ENCODE measurements around the gene RNGTT. TPM values are rescaled to one million over a fixed set of nuclear protein-coding genes. Genes with fewer than 3 reads are reported as not detected.
A peak's percentile ranks its signal among the peaks of the same experiment; 100 is the strongest.
"Not testable (repeated sequence)": the region's sequence is repeated elsewhere in the genome, so short reads cannot be mapped to it uniquely, and the experiment has no call there.

Gene RNGTT
- total and polyA plus RNA-seq, 4 donors = 4.1 to 15.5 (median 9.9) TPM

DNA sequence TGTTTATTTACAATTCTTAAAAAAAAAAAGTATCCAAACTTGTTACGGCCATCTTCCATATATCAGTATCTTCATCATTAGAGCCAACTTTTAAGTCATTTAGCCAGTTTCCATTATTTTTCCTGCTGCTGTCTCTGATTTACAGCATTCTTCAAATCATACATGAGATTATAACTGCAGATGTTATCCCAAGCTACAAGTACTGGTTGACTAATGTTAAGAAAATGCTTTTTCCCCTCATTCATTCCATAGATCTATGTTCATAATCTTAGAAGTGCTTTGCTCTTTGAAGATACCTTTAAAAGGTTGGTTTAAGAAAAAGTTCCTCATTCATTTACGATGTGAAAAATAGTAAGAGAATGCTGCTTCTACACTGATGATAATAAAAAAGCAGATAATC lies 158.7 kb downstream of the RNGTT start:
- Histone ChIP-seq H3K9me3 (ENCODE audit: control insufficient read depth, low read length) (no peaks in the 10 kb centered on the region), H3K27me3 (ENCODE audit: control insufficient read depth in 1 of 2, insufficient read depth in 2 of 2, low read length in 1 of 2) (no peaks in the 10 kb centered on the region), H3K4me3 (ENCODE audit: low read length in 2 of 2) (no peak overlapping the region), H3K36me3 (ENCODE audit: control insufficient read depth in 1 of 2, insufficient read depth in 2 of 2, low read length in 1 of 2) (no peaks in the 10 kb centered on the region), H3K4me1 (ENCODE audit: control insufficient read depth in 1 of 2, insufficient read depth in 2 of 2, low read length in 2 of 2) (peaks cover 0 to 8% of the 10 kb centered on the region in 2 donors), H3K27ac (ENCODE audit: low read depth in 1 of 2, low read length in 2 of 2) (no peak overlapping the region)
- no peak for DNase-seq
- whole genome bisulfite sequencing, 2 donors = 83 to 85% methylated on average over 2 of the region's 2 CpGs
- intact Hi-C loops (cut with DNase I) = no loop called here
- ATAC-seq (ENCODE audit: low FRiP score) = no peak

DNA sequence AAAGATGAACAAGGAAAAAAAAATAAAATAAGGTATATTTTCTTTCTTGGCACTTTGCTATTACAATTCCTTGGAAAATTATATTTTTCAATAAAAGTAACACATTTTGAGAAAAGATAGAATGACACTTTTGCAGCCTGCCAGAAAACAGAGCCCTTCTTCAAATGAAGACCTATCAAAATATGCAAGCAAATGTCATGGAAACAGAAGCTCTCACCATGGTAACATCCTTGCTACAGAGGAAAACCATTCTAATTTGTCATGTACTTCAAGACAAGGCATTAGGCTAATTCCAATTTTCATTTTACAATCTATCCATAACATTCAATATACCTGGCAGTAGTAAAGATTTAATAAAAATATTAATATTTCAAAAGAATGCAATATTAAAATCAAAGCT lies 177.9 kb downstream of the RNGTT start:
- Histone ChIP-seq H3K27me3 (ENCODE audit: control insufficient read depth in 1 of 2, insufficient read depth in 2 of 2, low read length in 1 of 2) (no peaks in the 10 kb centered on the region), H3K27ac (ENCODE audit: low read depth in 1 of 2, low read length in 2 of 2) (no peak overlapping the region), H3K36me3 (ENCODE audit: control insufficient read depth in 1 of 2, insufficient read depth in 2 of 2, low read length in 1 of 2) (no peaks in the 10 kb centered on the region), H3K4me1 (ENCODE audit: control insufficient read depth in 1 of 2, insufficient read depth in 2 of 2, low read length in 2 of 2) (no peaks in the 10 kb centered on the region), H3K4me3 (ENCODE audit: low read length in 2 of 2) (no peak overlapping the region), H3K9me3 (ENCODE audit: control insufficient read depth, low read length) (no peaks in the 10 kb centered on the region)
- DNase-seq (no peak), ATAC-seq (ENCODE audit: low FRiP score) (no peak)
- intact Hi-C loops (cut with DNase I) = loop anchor here in 1 of 2 donors (10.0 kb wide), 1 partner anchor 89 kb away; no protein-coding TSS in a partner anchor

DNA sequence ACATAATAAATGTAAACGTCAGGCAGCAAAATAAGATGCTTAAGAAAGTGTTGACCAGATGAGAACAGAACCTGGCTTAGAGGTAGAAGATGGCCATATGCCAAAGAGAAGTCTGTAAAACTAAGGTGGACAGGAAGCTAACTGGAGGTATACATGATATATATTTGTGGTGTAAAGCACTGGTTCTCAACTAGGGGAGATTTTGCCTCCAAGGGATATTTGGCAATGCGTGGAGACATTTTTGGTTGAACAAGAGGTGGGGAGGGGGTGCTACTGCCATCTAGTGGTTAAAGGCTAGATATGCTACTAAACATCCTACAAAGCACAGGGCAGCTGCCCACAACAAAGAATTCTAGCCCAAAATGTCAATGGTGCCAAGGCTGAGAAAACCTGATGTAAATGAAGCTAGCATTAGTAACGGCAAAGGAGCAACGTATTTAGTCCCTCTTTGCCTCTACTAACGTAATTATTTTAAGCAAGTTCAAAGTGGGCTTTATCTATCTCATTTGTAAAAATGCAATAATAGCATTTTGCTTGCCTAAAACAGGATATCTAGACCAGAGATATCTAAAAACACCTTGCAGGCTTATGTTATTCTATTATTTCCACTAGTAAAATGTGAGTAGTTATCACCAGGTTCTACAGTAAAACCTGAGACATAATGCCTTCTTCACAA lies 182.6 kb downstream of the RNGTT start:
- intact Hi-C loops (cut with DNase I) = loop anchor here (2.0 to 10.0 kb wide), 3 partner anchors 94 to 852 kb away; no protein-coding TSS in a partner anchor
- ATAC-seq (ENCODE audit: low FRiP score) = peak; percentile 82
- Histone ChIP-seq H3K4me3 (ENCODE audit: low read length in 2 of 2) (no peak overlapping the region), H3K9me3 (ENCODE audit: control insufficient read depth, low read length) (no peaks in the 10 kb centered on the region), H3K27me3 (ENCODE audit: control insufficient read depth in 1 of 2, insufficient read depth in 2 of 2, low read length in 1 of 2) (no peaks in the 10 kb centered on the region), H3K36me3 (ENCODE audit: control insufficient read depth in 1 of 2, insufficient read depth in 2 of 2, low read length in 1 of 2) (no peaks in the 10 kb centered on the region), H3K27ac (ENCODE audit: low read depth in 1 of 2, low read length in 2 of 2) (no peak overlapping the region), H3K4me1 (ENCODE audit: control insufficient read depth in 1 of 2, insufficient read depth in 2 of 2, low read length in 2 of 2) (no peaks in the 10 kb centered on the region)
- 24 to 27% methylated on average over 5 of the region's 5 CpGs for WGBS, 2 donors
- no peak for DNase-seq

DNA sequence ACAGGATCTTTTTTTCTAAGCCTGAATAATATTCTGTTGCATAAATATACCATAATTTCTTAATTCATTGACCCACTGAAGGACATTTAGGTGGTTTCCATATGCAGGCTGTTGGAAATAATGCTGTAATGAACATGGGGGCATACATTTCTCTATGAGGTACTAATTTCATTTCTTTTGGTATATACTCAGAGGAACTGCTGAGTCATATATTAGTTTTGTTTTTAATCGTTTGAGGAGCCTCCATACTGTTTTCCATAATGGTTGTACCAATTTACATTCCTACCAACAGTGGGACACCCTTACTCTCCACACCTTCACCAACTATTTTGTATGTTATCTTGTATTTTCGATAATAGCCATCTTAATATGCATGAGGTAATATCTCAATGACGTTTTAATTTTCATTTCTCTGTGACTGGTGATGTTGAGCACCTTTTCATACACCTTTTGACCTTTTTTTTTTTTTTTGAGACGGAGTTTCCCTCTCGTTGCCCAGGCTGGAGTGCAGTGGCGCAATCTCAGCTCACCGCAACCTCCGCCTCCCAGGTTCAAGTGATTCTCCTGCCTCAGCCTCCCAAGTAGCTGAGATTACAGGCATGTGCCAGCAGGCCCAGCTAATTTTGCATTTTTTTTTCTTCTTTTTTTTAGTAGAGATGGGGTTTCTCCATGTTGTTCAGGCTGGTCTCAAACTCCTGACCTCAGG lies 187.4 kb downstream of the RNGTT start:
- ATAC-seq (ENCODE audit: low FRiP score) (no peak), DNase-seq (no peak)
- no peak overlapping the region for H3K4me3 ChIP-seq (ENCODE audit: low read length in 2 of 2)
- WGBS, 2 donors = 95 to 96% methylated on average over 8 of the region's 8 CpGs
- intact Hi-C loops (cut with DNase I) = no loop called here
- H3K36me3 ChIP-seq (ENCODE audit: control insufficient read depth in 1 of 2, insufficient read depth in 2 of 2, low read length in 1 of 2) = no peaks in the 10 kb centered on the region
- no peaks in the 10 kb centered on the region for H3K27me3 ChIP-seq (ENCODE audit: control insufficient read depth in 1 of 2, insufficient read depth in 2 of 2, low read length in 1 of 2)
- H3K27ac ChIP-seq (ENCODE audit: low read depth in 1 of 2, low read length in 2 of 2) = no peak overlapping the region
- no peaks in the 10 kb centered on the region for H3K9me3 ChIP-seq (ENCODE audit: control insufficient read depth, low read length)
- no peaks in the 10 kb centered on the region for H3K4me1 ChIP-seq (ENCODE audit: control insufficient read depth in 1 of 2, insufficient read depth in 2 of 2, low read length in 2 of 2)

DNA sequence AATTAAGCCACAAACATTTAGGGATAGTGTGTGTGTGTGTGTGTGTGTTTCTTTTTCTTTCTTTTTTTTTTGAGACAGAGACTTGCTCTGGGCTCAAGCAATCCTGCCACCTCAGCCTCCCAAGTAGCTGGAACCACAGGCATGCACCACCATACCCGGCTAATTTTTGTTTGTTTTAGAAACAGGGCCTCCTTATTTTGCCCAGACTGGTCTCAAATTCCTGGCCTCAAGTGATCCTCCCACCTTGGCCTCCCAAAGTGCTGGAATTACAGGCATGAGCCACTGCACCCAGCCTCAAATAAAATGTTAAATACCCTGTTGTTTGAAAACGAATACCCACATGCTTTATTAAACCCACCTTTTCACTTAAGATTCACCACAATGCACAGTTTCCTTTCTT lies 195.3 kb downstream of the RNGTT start:
- DNase-seq; H3K4me3 ChIP-seq (ENCODE audit: low read length in 2 of 2); ATAC-seq (ENCODE audit: low FRiP score); H3K27me3 ChIP-seq (ENCODE audit: control insufficient read depth in 1 of 2, insufficient read depth in 2 of 2, low read length in 1 of 2); H3K27ac ChIP-seq (ENCODE audit: low read depth in 1 of 2, low read length in 2 of 2); H3K9me3 ChIP-seq (ENCODE audit: control insufficient read depth, low read length); H3K36me3 ChIP-seq (ENCODE audit: control insufficient read depth in 1 of 2, insufficient read depth in 2 of 2, low read length in 1 of 2); intact Hi-C loops (cut with DNase I); H3K4me1 ChIP-seq (ENCODE audit: control insufficient read depth in 1 of 2, insufficient read depth in 2 of 2, low read length in 2 of 2): not testable (repeated sequence)
- WGBS, 2 donors = 91 to 92% methylated on average over 2 of the region's 2 CpGs

DNA sequence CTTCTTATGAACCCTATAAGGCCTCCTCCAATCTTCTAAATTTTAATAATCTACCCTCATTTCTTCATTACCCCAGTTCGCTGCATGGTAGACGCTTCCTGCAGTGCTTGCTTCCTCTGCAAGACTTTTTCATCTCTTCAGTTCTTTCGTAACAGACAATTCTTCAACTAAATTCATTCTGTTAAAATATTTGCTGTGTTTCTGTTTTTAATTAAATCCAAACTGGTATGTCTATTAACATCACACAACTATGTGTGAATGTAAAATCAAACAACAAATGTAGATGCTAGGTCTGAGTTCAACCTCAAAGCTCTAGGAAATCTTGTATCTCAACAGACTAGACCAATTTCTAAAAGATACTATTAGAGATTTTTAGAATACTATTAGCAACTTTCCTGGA lies 199.3 kb downstream of the RNGTT start:
- ATAC-seq (ENCODE audit: low FRiP score) (no peak), DNase-seq (no peak)
- no peaks in the 10 kb centered on the region for H3K27me3 ChIP-seq (ENCODE audit: control insufficient read depth in 1 of 2, insufficient read depth in 2 of 2, low read length in 1 of 2)
- no peak overlapping the region for H3K27ac ChIP-seq (ENCODE audit: low read depth in 1 of 2, low read length in 2 of 2)
- no peaks in the 10 kb centered on the region for H3K36me3 ChIP-seq (ENCODE audit: control insufficient read depth in 1 of 2, insufficient read depth in 2 of 2, low read length in 1 of 2)
- H3K9me3 ChIP-seq (ENCODE audit: control insufficient read depth, low read length) = no peaks in the 10 kb centered on the region
- intact Hi-C loops (cut with DNase I) = no loop called here
- WGBS, 2 donors = 98 to 99% methylated on average over 3 of the region's 3 CpGs
- no peaks in the 10 kb centered on the region for H3K4me1 ChIP-seq (ENCODE audit: control insufficient read depth in 1 of 2, insufficient read depth in 2 of 2, low read length in 2 of 2)
- no peak overlapping the region for H3K4me3 ChIP-seq (ENCODE audit: low read length in 2 of 2)

DNA sequence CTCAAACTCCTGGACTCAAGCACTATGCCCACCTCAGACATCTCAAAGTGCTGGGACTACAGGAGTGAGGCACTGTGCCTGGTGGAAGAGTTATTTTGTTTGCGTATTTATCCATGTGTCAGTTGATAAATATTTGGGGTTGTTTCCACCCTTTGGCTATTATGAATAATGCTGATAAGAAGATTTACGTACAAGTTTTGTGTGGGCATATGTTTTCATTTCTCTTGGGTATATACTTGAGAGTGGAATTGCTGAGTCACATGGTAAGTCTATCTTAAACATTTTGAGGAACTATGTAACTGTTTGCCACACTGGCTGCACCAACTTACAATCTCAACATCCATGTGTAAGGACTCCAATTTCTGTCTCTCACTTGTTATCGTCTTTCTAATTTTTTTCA lies 200.3 kb downstream of the RNGTT start:
- DNase-seq = no peak
- Histone ChIP-seq H3K27me3 (ENCODE audit: control insufficient read depth in 1 of 2, insufficient read depth in 2 of 2, low read length in 1 of 2) (no peaks in the 10 kb centered on the region), H3K27ac (ENCODE audit: low read depth in 1 of 2, low read length in 2 of 2) (no peak overlapping the region), H3K36me3 (ENCODE audit: control insufficient read depth in 1 of 2, insufficient read depth in 2 of 2, low read length in 1 of 2) (no peaks in the 10 kb centered on the region), H3K4me1 (ENCODE audit: control insufficient read depth in 1 of 2, insufficient read depth in 2 of 2, low read length in 2 of 2) (no peaks in the 10 kb centered on the region), H3K4me3 (ENCODE audit: low read length in 2 of 2) (no peak overlapping the region), H3K9me3 (ENCODE audit: control insufficient read depth, low read length) (no peaks in the 10 kb centered on the region)
- no peak for ATAC-seq (ENCODE audit: low FRiP score)
- 95 to 96% methylated on average over 3 of the region's 3 CpGs for WGBS, 2 donors
- intact Hi-C loops (cut with DNase I) = no loop called here

DNA sequence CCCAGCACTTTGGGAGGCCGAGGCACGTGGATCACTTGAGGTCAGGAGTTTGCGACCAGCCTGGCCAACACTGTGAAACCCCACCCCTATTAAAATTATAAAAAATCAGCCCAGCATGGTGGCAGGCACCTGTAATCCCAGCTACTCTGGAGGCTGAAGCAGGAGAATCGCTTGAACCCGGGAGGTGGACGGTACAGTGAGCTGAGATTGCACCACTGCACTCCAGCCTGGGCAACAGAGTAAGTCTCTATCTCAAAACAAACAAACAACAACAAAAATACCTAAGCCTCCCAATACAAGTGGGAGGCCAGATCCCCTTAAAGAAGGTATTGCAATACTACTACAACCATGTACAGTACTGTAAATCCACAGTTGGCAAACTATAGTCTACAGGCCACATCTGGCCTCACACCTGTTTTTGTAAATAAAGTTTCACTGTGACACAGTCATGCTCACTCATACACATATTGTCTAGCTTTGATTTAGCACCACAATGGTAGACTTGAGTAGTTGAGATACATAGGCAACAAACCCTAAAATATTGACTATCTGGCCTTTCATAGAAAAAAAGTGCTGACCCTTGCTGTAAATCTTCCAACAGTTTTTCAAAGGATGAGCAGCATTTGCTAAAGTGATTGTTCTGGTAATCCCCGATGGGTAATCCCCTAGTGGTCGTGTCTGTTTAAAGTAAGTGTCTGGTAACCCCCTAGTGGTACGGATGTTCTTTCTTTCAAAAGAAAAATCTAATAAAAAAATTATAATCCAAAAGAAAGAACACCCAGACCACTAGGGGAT lies 202.0 kb downstream of the RNGTT start:
- no peaks in the 10 kb centered on the region for H3K9me3 ChIP-seq (ENCODE audit: control insufficient read depth, low read length)
- DNase-seq (no peak), ATAC-seq (ENCODE audit: low FRiP score) (no peak)
- no peaks in the 10 kb centered on the region for H3K36me3 ChIP-seq (ENCODE audit: control insufficient read depth in 1 of 2, insufficient read depth in 2 of 2, low read length in 1 of 2)
- H3K4me1 ChIP-seq (ENCODE audit: control insufficient read depth in 1 of 2, insufficient read depth in 2 of 2, low read length in 2 of 2) = no peaks in the 10 kb centered on the region
- intact Hi-C loops (cut with DNase I) = no loop called here
- no peaks in the 10 kb centered on the region for H3K27me3 ChIP-seq (ENCODE audit: control insufficient read depth in 1 of 2, insufficient read depth in 2 of 2, low read length in 1 of 2)
- H3K27ac ChIP-seq (ENCODE audit: low read depth in 1 of 2, low read length in 2 of 2) = no peak overlapping the region
- WGBS, 2 donors = 91 to 94% methylated on average over 9 of the region's 9 CpGs
- H3K4me3 ChIP-seq (ENCODE audit: low read length in 2 of 2) = no peak overlapping the region

Measured in aorta (tissue), 5 donors.